Adrenal gland (tissue), 12 donors: Measurements from ENCODE around the gene REST. TPM values are rescaled to one million over a fixed set of nuclear protein-coding genes. Genes with fewer than 3 reads are reported as not detected.
"Not testable (repeated sequence)": the region's sequence is repeated elsewhere in the genome, so short reads cannot be mapped to it uniquely, and the experiment has no call there.

ENCODE experiments used
- DNase-seq, 7 donors: peaks; one replicate each; pipeline ENCODE4 v3.0.0-alpha.2; 2019 to 2020
- H3K27ac ChIP-seq, 5 donors: fragments of 200-600 bp; sonication (generic) in 4 of 5; 1 replicate in 3 of 5; 2 replicates in 2 of 5; pipeline versions ENCODE4 v1.5.1 to v1.8.0; 2016 to 2020; ENCODE audit warnings: mild to moderate bottlenecking in 1 of 5
- H3K27me3 ChIP-seq: fragments of 200-600 bp; 2 replicates; pipeline ENCODE4 v1.8.0; 2021
- H3K36me3 ChIP-seq, 2 donors: fragments of 200-600 bp; replicated peaks in 1 of 2; 1 replicate in 1 of 2; 2 replicates in 1 of 2; pipeline versions ENCODE4 v1.5.1 to v1.8.0; 2018 to 2022
- H3K4me1 ChIP-seq, 2 donors: fragments of 200-600 bp; replicated peaks in 1 of 2; 1 replicate in 1 of 2; 2 replicates in 1 of 2; pipeline versions ENCODE4 v1.5.1 to v1.8.0; 2018 to 2021
- H3K4me3 ChIP-seq, 4 donors: fragments of 200-600 bp; sonication (generic) in 3 of 4; one replicate each; pipeline ENCODE4 v1.5.1; 2016 to 2018
- H3K9me3 ChIP-seq, 3 donors: fragments of 200-600 bp; sonication (generic) in 1 of 3; replicated peaks in 1 of 3; 1 replicate in 2 of 3; 2 replicates in 1 of 3; pipeline versions ENCODE4 v1.5.1 to v1.8.0; 2016 to 2021
- CTCF ChIP-seq, 6 experiments: fragments of 450-650 bp in 4 of 6; fragments of 200-600 bp in 2 of 6; sonication (generic) in 1 of 6; IDR thresholded peaks; 1 replicate in 5 of 6; 2 replicates in 1 of 6; pipeline versions ENCODE4 v1.5.1 to v1.8.0; 2016 to 2021; ENCODE audit warnings: antibody characterized with exemption in 6 of 6, mild to moderate bottlenecking in 2 of 6, moderate library complexity in 1 of 6
- POLR2A ChIP-seq, 2 donors: fragments of 450-650 bp; IDR thresholded peaks; one replicate each; pipeline ENCODE4 v1.6.1; 2017; ENCODE audit warnings: antibody characterized with exemption in 2 of 2, mild to moderate bottlenecking in 2 of 2, moderate library complexity in 1 of 2
- WGBS, 4 donors: extraction: QIAGEN DNeasy Blood & Tissue Kit in 2 of 4; methylation state at CpG; one replicate each; pipeline versions ENCODE4 v1.1.5 to v1.1.7; 2013 to 2017; 5-methylcytosine and 5-hydroxymethylcytosine counted together
- intact Hi-C, 2 donors: fragments of 100-400 bp; cut with DNase I; formaldehyde crosslinking; loops; one replicate each; pipeline versions ENCODE4 v1.14.1 to v1.15.0; 2022 to 2023
- polyA plus RNA-seq, 3 donors: library from polyadenylated mRNA; stranded (reverse); fragments of 200-250 nt in 2 of 3; fragments of 350-450 nt in 1 of 3; fragmentation: Illumina TruSeq in 1 of 3; extraction: RNeasy Lipid Tissue Mini Kit (QIAGEN cat#74804) in 1 of 3; gene quantifications; one replicate each; pipeline ENCODE4 v1.2.3, GENCODE V29; 2013 to 2014
- total RNA-seq, 9 donors: library from RNA; depleted of rRNA in 4 of 9; stranded (reverse); fragments of >200 nt in 4 of 9; fragments of 120-200 nt in 1 of 9; fragmentation: NEBNext Ultra II Directional in 1 of 9; extraction: Animal tissue kit (Norgen Biotek cat#: 25700) in 1 of 9; gene quantifications; one replicate each; pipeline versions ENCODE4 v1.1.0 to v1.2.4, GENCODE V29; 2013 to 2023
- donor health status: healthy with polysubstance abuse.
- donor health status: Bipolar disorder and iron deficiency.
- donor health status: DM: yes; HTN: yes; CAD: no.
- donor health status: DM: no; HTN: no; CAD: no.
- donor health status: DM: no; HTN: no; CAD: no.
- donor health status: DM: yes; HTN: yes; CAD: no.

Gene REST
- total and polyA plus RNA-seq, 12 donors: 3.3 to 42.3 (median 23.8) TPM

GRCh38 chr4:56874166-56874565 is 33.5 kb upstream of the REST start:
- Histone ChIP-seq H3K36me3 (no peaks in the 10 kb centered on the region), H3K27me3 (no peaks in the 10 kb centered on the region), H3K4me3 (no peak overlapping the region), H3K9me3 (no peaks in the 10 kb centered on the region), H3K4me1 (no peaks in the 10 kb centered on the region), H3K27ac (no peak overlapping the region)
- WGBS, 4 donors: 71 to 84% (median 76%) methylated on average over 9 to 10 of the region's 10 CpGs
- intact Hi-C loops: no loop called here
- no peak for DNase-seq
- TF ChIP-seq POLR2A (IDR thresholded peaks at IDR 0.05) (no peak), CTCF (IDR thresholded peaks at IDR 0.05) (no peak)

- Histone ChIP-seq H3K4me3 (no peak overlapping the region), H3K36me3 (no peaks in the 10 kb centered on the region), H3K4me1 (no peaks in the 10 kb centered on the region), H3K27me3 (no peaks in the 10 kb centered on the region), H3K27ac (no peak overlapping the region), H3K9me3 (no peaks in the 10 kb centered on the region)
- TF ChIP-seq POLR2A (IDR thresholded peaks at IDR 0.05): no peak
- intact Hi-C loops: no loop called here
- DNase-seq: no peak
- 72 to 84% (median 81%) methylated on average over 6 of the region's 6 CpGs for WGBS, 4 donors
Measured at GRCh38 chr4:56874923-56875322, 32.8 kb upstream of the REST start.

- WGBS, 4 donors: 70 to 79% (median 74%) methylated on average over 4 of the region's 4 CpGs
- no peak for DNase-seq
- no peaks in the 10 kb centered on the region for H3K4me1 ChIP-seq
- TF ChIP-seq CTCF (IDR thresholded peaks at IDR 0.05) (no peak), POLR2A (IDR thresholded peaks at IDR 0.05) (no peak)
- no peak overlapping the region for H3K4me3 ChIP-seq
- intact Hi-C loops: no loop called here
- no peaks in the 10 kb centered on the region for H3K27me3 ChIP-seq
- no peaks in the 10 kb centered on the region for H3K9me3 ChIP-seq
- H3K36me3 ChIP-seq: no peaks in the 10 kb centered on the region
- H3K27ac ChIP-seq: no peak overlapping the region
Measured at GRCh38 chr4:56876264-56876663, 31.4 kb upstream of the REST start.

GRCh38 chr4:56879996-56880395 is 27.7 kb upstream of the REST start:
- no peak for DNase-seq
- Histone ChIP-seq H3K4me3 (no peak overlapping the region), H3K27ac (no peak overlapping the region), H3K4me1 (no peaks in the 10 kb centered on the region), H3K9me3 (no peaks in the 10 kb centered on the region), H3K27me3 (no peaks in the 10 kb centered on the region), H3K36me3 (no peaks in the 10 kb centered on the region)
- intact Hi-C loops: no loop called here
- TF ChIP-seq CTCF (IDR thresholded peaks at IDR 0.05): no peak
- TF ChIP-seq POLR2A (IDR thresholded peaks at IDR 0.05): no peak
- 56 to 80% (median 65%) methylated on average over 3 of the region's 3 CpGs for WGBS, 4 donors

- intact Hi-C loops: no loop called here
- TF ChIP-seq CTCF (IDR thresholded peaks at IDR 0.05) (no peak), POLR2A (IDR thresholded peaks at IDR 0.05) (no peak)
- H3K27me3 ChIP-seq: no peaks in the 10 kb centered on the region
- H3K4me1 ChIP-seq: no peaks in the 10 kb centered on the region
- no peaks in the 10 kb centered on the region for H3K9me3 ChIP-seq
- WGBS, 4 donors: 69 to 74% (median 71%) methylated on average over 5 of the region's 5 CpGs
- H3K4me3 ChIP-seq: no peak overlapping the region
- no peak overlapping the region for H3K27ac ChIP-seq
- no peaks in the 10 kb centered on the region for H3K36me3 ChIP-seq
- DNase-seq: no peak
Measured at GRCh38 chr4:56880572-56880971, 27.1 kb upstream of the REST start.

- H3K27me3 ChIP-seq, H3K4me1 ChIP-seq, H3K36me3 ChIP-seq, H3K9me3 ChIP-seq, H3K27ac ChIP-seq, intact Hi-C loops, DNase-seq, H3K4me3 ChIP-seq: not testable (repeated sequence)
- 53 to 77% (median 66%) methylated on average over 3 of the region's 3 CpGs for WGBS, 4 donors
Measured at GRCh38 chr4:56884511-56884910, 23.2 kb upstream of the REST start.
